C4-2B (cell line): ENCODE data around the gene WDFY2.

ENCODE experiments used
- ZFX ChIP-seq: fragments of 450-650 bp; IDR thresholded peaks from 2 replicates; pipeline ENCODE4 v1.6.1; 2017
- TF ChIP-seq, protein P1 (sequence below): fragments of 450-650 bp; conservative IDR thresholded peaks from 2 replicates; pipeline ENCODE4 v1.5.1; 2017; ENCODE audit warnings: mild to moderate bottlenecking

DNA sequence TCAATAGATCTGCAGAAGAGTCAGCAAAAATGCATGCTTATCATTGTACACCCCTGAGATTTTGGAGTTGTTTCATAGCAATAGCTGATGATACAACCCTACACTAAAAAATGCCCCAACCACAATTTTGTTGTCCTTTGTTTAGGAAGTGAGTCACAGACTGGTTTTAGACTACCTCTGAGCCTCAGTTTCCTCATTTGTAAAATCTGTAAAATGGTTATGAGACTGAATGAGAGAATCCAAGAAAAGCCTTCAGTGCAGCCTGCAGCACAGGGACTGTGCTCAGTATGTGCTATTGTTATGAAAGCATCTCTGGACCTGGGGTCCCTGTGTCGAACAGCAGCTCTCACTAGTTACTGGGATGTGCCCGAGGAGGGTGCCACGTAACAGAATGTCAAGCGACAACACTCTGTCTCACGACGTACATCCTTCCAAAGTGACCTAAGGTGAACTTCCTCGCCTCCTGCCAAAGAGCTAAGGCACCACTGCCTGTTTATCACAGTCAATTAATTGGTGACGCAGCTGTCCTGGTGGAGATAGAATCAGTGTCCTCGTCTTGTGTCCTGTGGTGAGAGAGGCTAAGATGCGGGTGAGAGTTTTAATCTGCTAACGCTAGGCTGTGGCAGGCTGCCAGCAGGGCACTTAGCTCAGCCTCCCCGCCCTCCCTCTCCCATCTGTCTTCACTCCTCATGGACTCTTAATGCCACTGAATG, 201.6 kb downstream of the WDFY2 start:
- TF ChIP-seq, protein P1, sequence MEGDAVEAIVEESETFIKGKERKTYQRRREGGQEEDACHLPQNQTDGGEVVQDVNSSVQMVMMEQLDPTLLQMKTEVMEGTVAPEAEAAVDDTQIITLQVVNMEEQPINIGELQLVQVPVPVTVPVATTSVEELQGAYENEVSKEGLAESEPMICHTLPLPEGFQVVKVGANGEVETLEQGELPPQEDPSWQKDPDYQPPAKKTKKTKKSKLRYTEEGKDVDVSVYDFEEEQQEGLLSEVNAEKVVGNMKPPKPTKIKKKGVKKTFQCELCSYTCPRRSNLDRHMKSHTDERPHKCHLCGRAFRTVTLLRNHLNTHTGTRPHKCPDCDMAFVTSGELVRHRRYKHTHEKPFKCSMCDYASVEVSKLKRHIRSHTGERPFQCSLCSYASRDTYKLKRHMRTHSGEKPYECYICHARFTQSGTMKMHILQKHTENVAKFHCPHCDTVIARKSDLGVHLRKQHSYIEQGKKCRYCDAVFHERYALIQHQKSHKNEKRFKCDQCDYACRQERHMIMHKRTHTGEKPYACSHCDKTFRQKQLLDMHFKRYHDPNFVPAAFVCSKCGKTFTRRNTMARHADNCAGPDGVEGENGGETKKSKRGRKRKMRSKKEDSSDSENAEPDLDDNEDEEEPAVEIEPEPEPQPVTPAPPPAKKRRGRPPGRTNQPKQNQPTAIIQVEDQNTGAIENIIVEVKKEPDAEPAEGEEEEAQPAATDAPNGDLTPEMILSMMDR = no peak
- TF ChIP-seq ZFX = no peak
